Measurements from ENCODE around the gene RAB9B. TPM values are rescaled to one million over a fixed set of nuclear protein-coding genes. Genes with fewer than 3 reads are reported as not detected.

RAB9B gene
- total RNA-seq, 1 donor from 2014 or later: 4.5 TPM

- Mint-ChIP-seq H3K27me3 (ENCODE audit: unreplicated experiment) (peaks cover 3% of the 10 kb centered on the region), H3K36me3 (ENCODE audit: unreplicated experiment) (no peaks in the 10 kb centered on the region), H3K9me3 (ENCODE audit: unreplicated experiment) (no peaks in the 10 kb centered on the region), H3K4me3 (ENCODE audit: unreplicated experiment) (no peak within 1 kb of the TSS), H3K4me1 (ENCODE audit: low read depth, unreplicated experiment) (peaks cover 5% of the 10 kb centered on the region), H3K27ac (ENCODE audit: unreplicated experiment) (no peak within 1 kb of the TSS)
- TF ChIP-seq CTCF (IDR thresholded peaks at IDR 0.05; ENCODE audit: partially characterized antibody, unreplicated experiment): no peak
- DNase-seq: no peak
Observed at GRCh38 chrX:103776546-103776945, 55.5 kb downstream of the RAB9B start, which contains the start of gene PLP1. Gene PLP1, plus strand, starts transcription at chrX:103776840. Its CDS starts 156 bp downstream, at chrX:103776996.

- Mint-ChIP-seq H3K4me3 (ENCODE audit: unreplicated experiment) (no peak overlapping the region), H3K9me3 (ENCODE audit: unreplicated experiment) (no peaks in the 10 kb centered on the region), H3K27ac (ENCODE audit: unreplicated experiment) (no peak overlapping the region), H3K4me1 (ENCODE audit: low read depth, unreplicated experiment) (peaks cover 2% of the 10 kb centered on the region), H3K27me3 (ENCODE audit: unreplicated experiment) (peaks cover 4% of the 10 kb centered on the region), H3K36me3 (ENCODE audit: unreplicated experiment) (no peaks in the 10 kb centered on the region)
- DNase-seq: no peak
- TF ChIP-seq CTCF (IDR thresholded peaks at IDR 0.05; ENCODE audit: partially characterized antibody, unreplicated experiment): no peak
Observed at GRCh38 chrX:103774070-103774642, 57.9 kb downstream of the RAB9B start.

- TF ChIP-seq CTCF (IDR thresholded peaks at IDR 0.05; ENCODE audit: partially characterized antibody, unreplicated experiment): no peak
- Mint-ChIP-seq H3K4me1 (ENCODE audit: low read depth, unreplicated experiment) (peaks cover 2% of the 10 kb centered on the region), H3K4me3 (ENCODE audit: unreplicated experiment) (no peak overlapping the region), H3K9me3 (ENCODE audit: unreplicated experiment) (no peaks in the 10 kb centered on the region), H3K27ac (ENCODE audit: unreplicated experiment) (no peak overlapping the region), H3K36me3 (ENCODE audit: unreplicated experiment) (no peaks in the 10 kb centered on the region), H3K27me3 (ENCODE audit: unreplicated experiment) (peaks cover 4% of the 10 kb centered on the region)
- DNase-seq: no peak
Observed at GRCh38 chrX:103773445-103773844, 58.6 kb downstream of the RAB9B start.

Other genes starting within 250 kb of the RAB9B start
- 56.5 TPM for gene TCEAL4, start 246.7 kb downstream of the RAB9B start, total RNA-seq (ENCODE audit: unreplicated experiment)
- 9.0 TPM for gene TCEAL3, start 224.3 kb downstream of the RAB9B start, total RNA-seq (ENCODE audit: unreplicated experiment)
- gene TCEAL1, start 203.3 kb downstream of the RAB9B start, total RNA-seq (ENCODE audit: unreplicated experiment): 7.7 TPM
- 409 TPM for gene MORF4L2, start 145.6 kb downstream of the RAB9B start, total RNA-seq (ENCODE audit: unreplicated experiment)
- not detected for gene TMEM31, start 121.3 kb downstream of the RAB9B start, total RNA-seq (ENCODE audit: unreplicated experiment)
- 0.20 TPM for gene PLP1, start 55.4 kb downstream of the RAB9B start, total RNA-seq (ENCODE audit: unreplicated experiment)
- gene TMSB15B, start 130.4 kb upstream of the RAB9B start, total RNA-seq (ENCODE audit: unreplicated experiment): 68.6 TPM
- gene H2BW1, start 181.5 kb upstream of the RAB9B start, total RNA-seq (ENCODE audit: unreplicated experiment): not detected
- gene H2BW2, start 207.7 kb upstream of the RAB9B start, total RNA-seq (ENCODE audit: unreplicated experiment): not detected
- gene TMSB15C, start 244.0 kb upstream of the RAB9B start, total RNA-seq (ENCODE audit: unreplicated experiment): 30.1 TPM

All from glutamatergic neuron (in vitro differentiated cells).